ENCODE data around the gene TRIM10.

GRCh38 chr6:30185846-30186484 lies 25.0 kb upstream of the TRIM10 start:
- TF ChIP-seq CTCF (IDR thresholded peaks at IDR 0.05; ENCODE audit: insufficient read depth, low read length) (no peak), REST (IDR thresholded peaks at IDR 0.05; ENCODE audit: insufficient replicate concordance, low read depth) (no peak), GABPA (IDR thresholded peaks at IDR 0.05; ENCODE audit: low read depth) (no peak), POLR2AphosphoS5 (IDR thresholded peaks at IDR 0.05; ENCODE audit: low read depth) (no peak), SPI1 (IDR thresholded peaks at IDR 0.05; ENCODE audit: borderline replicate concordance, low read depth) (no peak)

Data from HL-60 (cell line).